Stimulated activated CD8-positive, alpha-beta memory T cell treated with anti-CD3 and anti-CD28 coated beads, Interleukin-4, amount 100 ng/mL, for 48 hours (primary cell): Measurements from ENCODE around the gene TRIM63.

Experiments used
- DNase-seq: peaks from one replicate; pipeline ENCODE4 v3.0.0-alpha.2; 2020

TRIM63 gene

DNA sequence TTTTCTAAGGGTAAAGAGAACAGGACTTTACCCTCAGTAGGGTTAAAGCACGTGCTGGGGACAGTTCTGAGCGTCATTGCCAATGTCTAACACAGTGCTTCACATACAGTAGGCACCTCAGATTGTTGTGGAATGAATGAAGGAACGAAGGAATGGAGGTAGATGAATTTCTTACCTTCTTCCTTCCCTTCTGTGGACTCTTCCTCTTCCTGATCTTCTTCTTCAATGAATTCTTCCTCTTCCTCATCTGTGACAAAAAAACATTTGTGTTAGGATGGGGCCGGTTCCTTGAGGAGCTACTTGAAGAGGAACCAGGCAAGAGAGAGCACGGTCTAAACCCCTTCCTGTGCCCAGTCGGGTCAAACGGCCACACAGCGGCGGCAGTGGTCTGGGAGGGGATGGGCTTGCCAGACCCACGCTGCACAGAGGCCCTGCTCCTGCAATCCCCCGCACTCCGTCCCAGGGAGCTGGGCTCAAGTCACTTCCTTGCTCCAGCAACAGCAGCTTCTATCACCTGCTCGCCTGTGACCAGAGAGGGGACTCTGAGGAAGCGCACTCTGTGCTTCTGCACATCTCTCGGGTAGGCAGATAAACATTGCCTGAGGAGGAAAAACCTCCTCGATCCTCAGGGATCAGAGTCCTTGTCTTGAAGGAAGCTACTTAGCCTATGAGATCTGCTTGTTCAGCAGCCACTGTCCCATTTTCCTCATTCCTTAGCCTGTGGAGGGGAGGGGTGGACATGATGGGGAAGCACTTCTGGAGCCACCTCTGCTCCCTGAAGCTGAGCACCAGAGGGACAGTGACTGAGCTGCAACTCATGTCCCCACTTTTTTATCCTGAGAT is 13.5 kb downstream of the TRIM63 start:
- DNase-seq = no peak

DNA sequence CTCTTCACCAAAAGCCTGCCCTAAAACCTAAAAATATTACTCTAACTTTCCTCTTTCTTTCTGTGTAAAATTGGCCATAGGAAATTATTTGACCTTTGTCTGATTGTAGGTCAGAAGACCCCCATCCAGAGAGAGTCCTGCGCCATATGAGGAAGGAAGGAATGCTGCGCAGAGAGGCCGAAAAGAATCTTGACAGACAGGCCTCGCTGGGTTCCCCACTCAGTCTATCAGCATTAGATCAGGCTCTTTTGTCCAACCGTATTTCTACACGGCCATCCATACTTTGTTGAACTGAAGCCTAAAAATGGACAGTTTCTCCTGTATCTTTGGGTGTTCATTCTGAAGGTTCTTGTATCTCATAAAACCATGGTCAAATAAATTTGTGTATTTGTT is 17.2 kb downstream of the TRIM63 start:
- no peak for DNase-seq

GRCh38 chr1:26049531-26050247 is 17.7 kb downstream of the TRIM63 start:
- no peak for DNase-seq

DNA sequence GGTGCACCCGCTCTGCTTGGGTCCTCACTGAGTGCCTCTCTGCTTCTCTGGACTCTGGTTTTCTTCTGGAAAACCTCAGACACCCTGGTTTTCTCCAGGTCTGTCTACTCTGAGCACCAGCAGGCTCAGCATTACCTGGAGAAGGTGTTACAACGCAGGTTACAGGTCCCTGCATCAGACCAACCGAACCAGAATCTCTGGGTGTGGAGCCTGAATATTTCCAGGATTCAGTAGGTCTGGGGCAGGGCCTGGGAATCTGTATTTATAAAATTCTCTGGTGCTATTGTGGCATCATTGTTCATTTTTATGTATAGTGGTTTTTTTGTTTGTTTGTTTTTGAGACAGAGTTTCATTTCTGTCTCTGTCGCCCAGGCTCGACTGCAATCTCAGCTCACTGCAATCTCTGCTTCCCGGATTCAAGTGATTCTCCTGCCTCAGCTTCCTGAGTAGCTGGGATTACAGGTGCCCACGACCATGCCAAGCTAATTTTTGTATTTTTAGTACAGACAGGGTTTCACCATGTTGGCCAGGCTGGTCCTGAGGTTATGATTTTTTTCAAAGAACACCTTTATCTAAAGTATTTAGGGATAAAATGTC is 20.1 kb downstream of the TRIM63 start:
- no peak for DNase-seq

- no peak for DNase-seq
These were observed 21.0 kb downstream of the TRIM63 start for GRCh38 chr1:26046246-26047095.

DNA sequence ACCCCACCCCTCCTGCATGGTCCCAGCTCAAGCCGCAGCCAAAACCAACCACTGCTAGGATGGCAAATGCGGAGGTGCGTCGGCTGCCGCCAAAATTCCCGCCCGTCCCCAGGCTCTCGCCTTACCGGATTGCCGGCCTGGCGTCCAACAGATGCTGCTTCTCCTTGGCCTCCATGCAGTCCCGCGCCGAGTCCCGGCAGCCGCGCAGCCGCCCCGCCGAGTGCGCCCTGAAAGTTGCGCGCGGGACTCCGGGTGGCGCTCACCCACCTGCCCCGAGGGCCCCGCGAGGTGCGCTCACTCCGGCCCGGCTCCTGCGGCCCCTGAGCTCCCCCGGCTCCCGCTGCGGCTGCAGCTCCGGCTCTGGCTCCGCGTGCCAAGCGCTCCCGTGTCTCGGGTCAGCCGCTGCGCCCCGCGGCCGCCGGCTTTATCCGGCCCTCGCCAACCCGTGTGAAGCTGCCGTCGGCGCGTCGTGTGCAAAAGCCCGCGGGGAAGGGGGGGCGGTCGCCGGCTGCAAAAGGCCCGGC is 21.6 kb downstream of the TRIM63 start, which contains the start of gene SLC30A2:
TSS of gene SLC30A2 (minus strand) at position 397 of the 524 bp plus-strand sequence. CDS start at position 175, 222 bp downstream.
- no peak for DNase-seq

- no peak for DNase-seq
These were observed 22.3 kb downstream of the TRIM63 start for GRCh38 chr1:26044971-26045721.

GRCh38 chr1:26044414-26044813 is 23.0 kb downstream of the TRIM63 start:
- DNase-seq = no peak

GRCh38 chr1:26043765-26044164 is 23.7 kb downstream of the TRIM63 start:
- DNase-seq = no peak

- no peak for DNase-seq
These were observed 25.5 kb downstream of the TRIM63 start for GRCh38 chr1:26041978-26042377.

- no peak for DNase-seq
These were observed 26.0 kb downstream of the TRIM63 start for GRCh38 chr1:26041401-26041800.

DNA sequence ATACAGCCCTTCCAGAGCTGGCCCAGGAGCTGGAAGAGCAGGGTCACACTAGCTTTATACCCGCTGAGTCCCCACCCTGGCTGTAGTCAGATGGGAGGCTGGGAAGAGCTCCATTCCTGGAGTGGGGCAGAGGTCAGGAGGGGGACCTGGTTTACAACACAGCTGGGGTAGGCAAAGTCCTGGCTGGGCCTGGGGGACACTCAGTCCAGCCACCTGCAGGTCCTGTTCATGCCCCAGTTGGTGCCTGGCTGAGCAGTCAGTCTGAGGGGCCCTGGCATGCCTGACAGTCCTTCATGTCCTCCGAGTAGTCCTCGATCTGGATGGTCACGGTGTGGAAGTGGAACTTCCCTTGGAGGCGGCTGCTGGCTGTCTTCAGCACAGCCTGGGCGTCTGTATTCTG is 28.5 kb downstream of the TRIM63 start:
- no peak for DNase-seq

GRCh38 chr1:26038477-26038876 is 29.0 kb downstream of the TRIM63 start:
- no peak for DNase-seq

- DNase-seq = no peak
These were observed 29.5 kb downstream of the TRIM63 start for GRCh38 chr1:26037904-26038303.

DNA sequence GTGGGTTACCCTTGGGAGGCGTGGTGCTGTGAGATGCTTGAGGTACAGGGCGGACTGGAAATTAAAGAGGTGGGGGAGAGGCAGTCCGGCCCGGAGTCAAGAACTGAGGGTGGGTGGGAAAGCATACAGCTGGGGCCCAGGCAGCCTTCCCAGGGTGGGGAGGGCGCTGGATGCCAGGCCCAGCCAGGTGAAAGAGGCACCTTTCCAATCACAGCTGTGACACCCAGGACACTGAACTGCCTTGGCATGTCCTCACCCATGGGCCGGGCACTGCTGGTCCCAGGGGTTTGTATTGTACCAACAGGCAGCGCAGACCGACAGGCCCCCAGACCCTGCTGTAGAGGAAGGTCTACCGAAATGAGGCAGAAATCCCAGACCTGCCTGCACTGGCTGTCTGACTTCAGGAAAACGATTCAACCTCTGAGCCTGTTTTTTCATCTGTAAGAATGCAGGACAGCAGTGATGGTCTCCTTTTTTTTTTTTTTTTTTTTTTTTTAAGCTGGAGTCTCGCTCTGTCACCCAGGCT is 30.6 kb downstream of the TRIM63 start:
- no peak for DNase-seq

- peak; percentile 92 for DNase-seq
These were observed 31.3 kb downstream of the TRIM63 start for GRCh38 chr1:26035959-26036755.

DNA sequence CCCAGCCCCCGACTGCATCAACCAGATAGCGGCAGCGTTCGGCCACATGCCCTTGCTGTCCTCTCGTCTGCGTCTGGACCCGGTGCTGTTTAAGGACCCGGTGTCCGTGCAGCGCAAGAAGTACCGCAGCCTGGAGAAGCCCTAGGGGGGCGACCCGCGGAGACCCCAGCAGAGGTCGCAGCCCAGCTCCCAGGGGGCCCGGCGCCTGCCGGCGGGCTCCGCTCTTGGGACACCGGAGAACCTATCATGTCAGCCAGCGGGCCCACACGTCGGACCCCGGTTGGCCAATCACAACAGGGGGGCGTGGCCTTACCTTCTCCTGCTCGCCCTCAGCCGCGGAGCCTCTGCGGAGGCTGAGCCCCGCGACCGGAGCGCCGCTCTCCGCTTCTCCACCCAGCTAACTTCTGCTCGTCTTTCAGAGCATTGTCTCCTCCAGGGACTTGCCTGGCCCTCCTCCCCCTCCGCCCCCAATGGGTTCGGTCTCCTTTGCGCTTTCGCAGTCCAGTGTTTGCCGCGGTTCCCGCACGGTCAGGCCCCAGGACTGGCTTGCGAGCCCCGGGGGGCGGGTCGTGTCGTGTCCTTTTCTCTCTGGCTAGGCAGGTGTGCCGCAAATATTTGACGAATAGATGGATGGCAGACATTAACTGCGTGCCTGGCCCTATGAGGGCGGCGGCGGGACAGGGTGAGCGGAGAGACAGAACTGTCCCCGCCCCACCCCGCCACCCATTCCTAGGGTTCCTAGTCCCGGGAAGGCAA is 32.0 kb downstream of the TRIM63 start:
- peak; percentile 94 for DNase-seq

- no peak for DNase-seq
These were observed 32.8 kb downstream of the TRIM63 start for GRCh38 chr1:26034504-26035202.
